HFFc6 (cell line): ENCODE measurements around the gene SMC1B. TPM values are rescaled to one million over a fixed set of nuclear protein-coding genes. Genes with fewer than 3 reads are reported as not detected.
"Not testable (repeated sequence)": the region's sequence is repeated elsewhere in the genome, so short reads cannot be mapped to it uniquely, and the experiment has no call there.

Source experiments
- DNase-seq: peaks from one replicate; pipeline ENCODE4 v3.0.0-alpha.2; 2018
- H3K27ac Mint-ChIP-seq: 2 replicates; pipeline ENCODE4 v1.8.0; 2020; ENCODE audit warnings: mild to moderate bottlenecking, mixed read lengths
- H3K27me3 Mint-ChIP-seq: 2 replicates; pipeline ENCODE4 v1.8.0; 2021; ENCODE audit warnings: mild to moderate bottlenecking, moderate library complexity, mixed read lengths; ENCODE audit not compliant: insufficient read depth
- H3K36me3 Mint-ChIP-seq: 2 replicates; pipeline ENCODE4 v1.8.0; 2021; ENCODE audit warnings: low read depth, mixed read lengths
- H3K4me1 Mint-ChIP-seq: 2 replicates; pipeline ENCODE4 v1.8.0; 2020; ENCODE audit warnings: low read depth, mixed read lengths
- H3K4me3 Mint-ChIP-seq: 2 replicates; pipeline ENCODE4 v1.8.0; 2020; ENCODE audit warnings: mild to moderate bottlenecking, moderate library complexity, mixed read lengths
- H3K9me3 Mint-ChIP-seq: 2 replicates; pipeline ENCODE4 v1.8.0; 2020; ENCODE audit warnings: mild to moderate bottlenecking, mixed read lengths
- total RNA-seq, 6 experiments: library from RNA; stranded (reverse); fragmentation: NEBNext Ultra II Directional; extraction: Animal tissue kit (Norgen Biotek cat#: 25700); gene quantifications; 2 replicates in 1 of 6; 3 replicates in 5 of 6; pipeline ENCODE4 v1.2.3, GENCODE V29; 2021
- TF ChIP-seq, protein P1 (sequence below): fragments of 200-600 bp; sonication (generic); IDR thresholded peaks from 2 replicates; pipeline ENCODE4 v1.5.0; 2021; ENCODE audit warnings: antibody characterized with exemption, mild to moderate bottlenecking

The SMC1B gene
- total RNA-seq, 6 experiments from 2014 or later, result 0.06 TPM; not detected in 5

DNA sequence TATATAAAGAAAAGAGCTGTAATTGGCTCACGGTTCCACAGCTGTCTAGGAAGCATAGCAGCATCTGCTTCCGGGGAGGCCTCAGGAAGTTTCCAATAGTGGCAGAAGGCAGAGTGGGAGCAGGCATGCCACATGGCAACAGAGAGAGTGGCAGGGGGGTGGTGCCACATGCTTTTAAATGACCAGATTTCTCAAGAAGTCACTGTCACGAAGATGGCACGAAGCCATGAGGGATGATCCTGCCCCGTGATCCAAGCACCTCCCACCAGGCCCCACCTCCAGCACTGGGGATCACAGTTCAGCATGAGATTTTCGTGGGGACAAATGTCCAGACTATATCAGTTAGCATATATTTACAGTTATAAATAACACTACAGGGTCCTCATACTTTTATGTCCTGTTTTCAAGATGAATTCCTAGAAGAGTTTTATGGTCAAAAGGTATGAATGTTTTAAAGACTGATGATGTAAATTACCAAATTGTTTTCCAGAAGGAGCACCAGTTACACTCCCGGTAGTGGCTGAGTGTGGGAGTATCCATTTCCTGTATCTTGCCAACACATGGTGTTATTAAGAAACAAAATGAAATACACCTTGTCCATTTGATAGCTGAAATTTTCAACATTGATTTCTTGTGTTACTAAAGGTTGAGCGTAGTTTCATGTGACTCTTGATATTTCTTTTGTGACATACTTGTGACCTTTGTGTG, 84.4 kb downstream of the SMC1B start:
- H3K9me3 Mint-ChIP-seq, result no peaks in the 10 kb centered on the region
- no peak overlapping the region for H3K4me3 Mint-ChIP-seq
- DNase-seq, result no peak
- TF ChIP-seq, protein P1, sequence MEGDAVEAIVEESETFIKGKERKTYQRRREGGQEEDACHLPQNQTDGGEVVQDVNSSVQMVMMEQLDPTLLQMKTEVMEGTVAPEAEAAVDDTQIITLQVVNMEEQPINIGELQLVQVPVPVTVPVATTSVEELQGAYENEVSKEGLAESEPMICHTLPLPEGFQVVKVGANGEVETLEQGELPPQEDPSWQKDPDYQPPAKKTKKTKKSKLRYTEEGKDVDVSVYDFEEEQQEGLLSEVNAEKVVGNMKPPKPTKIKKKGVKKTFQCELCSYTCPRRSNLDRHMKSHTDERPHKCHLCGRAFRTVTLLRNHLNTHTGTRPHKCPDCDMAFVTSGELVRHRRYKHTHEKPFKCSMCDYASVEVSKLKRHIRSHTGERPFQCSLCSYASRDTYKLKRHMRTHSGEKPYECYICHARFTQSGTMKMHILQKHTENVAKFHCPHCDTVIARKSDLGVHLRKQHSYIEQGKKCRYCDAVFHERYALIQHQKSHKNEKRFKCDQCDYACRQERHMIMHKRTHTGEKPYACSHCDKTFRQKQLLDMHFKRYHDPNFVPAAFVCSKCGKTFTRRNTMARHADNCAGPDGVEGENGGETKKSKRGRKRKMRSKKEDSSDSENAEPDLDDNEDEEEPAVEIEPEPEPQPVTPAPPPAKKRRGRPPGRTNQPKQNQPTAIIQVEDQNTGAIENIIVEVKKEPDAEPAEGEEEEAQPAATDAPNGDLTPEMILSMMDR, result no peak
- H3K27ac Mint-ChIP-seq, result no peak overlapping the region
- no peaks in the 10 kb centered on the region for H3K4me1 Mint-ChIP-seq
- H3K27me3 Mint-ChIP-seq, result no peaks in the 10 kb centered on the region
- H3K36me3 Mint-ChIP-seq, result peaks cover 17% of the 10 kb centered on the region

DNA sequence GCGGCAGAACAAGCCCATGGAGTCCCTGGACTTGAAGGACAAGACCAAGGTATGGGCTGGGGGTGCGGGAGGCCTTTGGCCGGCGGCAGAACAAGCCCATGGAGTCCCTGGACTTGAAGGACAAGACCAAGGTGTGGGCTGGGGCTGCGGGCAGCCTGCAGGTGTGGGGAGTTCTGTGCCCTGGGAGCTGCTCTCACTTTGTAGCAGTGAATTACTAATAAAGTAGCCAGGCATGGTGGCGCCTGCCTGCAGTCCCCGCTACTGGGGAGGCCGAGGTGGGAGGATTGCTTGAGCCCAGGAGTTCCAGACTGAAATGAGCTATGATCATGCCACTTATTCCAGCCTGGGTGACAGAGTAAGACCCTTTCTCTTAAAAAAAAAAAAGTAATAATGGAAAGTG, 85.1 kb downstream of the SMC1B start:
- not testable (repeated sequence) for H3K27me3 Mint-ChIP-seq, DNase-seq
- peaks cover 24% of the 10 kb centered on the region for H3K36me3 Mint-ChIP-seq

GRCh38 chr22:45324311-45324711, 89.1 kb downstream of the SMC1B start:
- H3K4me3 Mint-ChIP-seq, result no peak overlapping the region
- TF ChIP-seq, protein P1, result no peak

More for the DNA sequence above, 85.1 kb downstream of the SMC1B start:
- not testable (repeated sequence) for H3K4me3 Mint-ChIP-seq, H3K27ac Mint-ChIP-seq, H3K9me3 Mint-ChIP-seq, H3K4me1 Mint-ChIP-seq

DNA sequence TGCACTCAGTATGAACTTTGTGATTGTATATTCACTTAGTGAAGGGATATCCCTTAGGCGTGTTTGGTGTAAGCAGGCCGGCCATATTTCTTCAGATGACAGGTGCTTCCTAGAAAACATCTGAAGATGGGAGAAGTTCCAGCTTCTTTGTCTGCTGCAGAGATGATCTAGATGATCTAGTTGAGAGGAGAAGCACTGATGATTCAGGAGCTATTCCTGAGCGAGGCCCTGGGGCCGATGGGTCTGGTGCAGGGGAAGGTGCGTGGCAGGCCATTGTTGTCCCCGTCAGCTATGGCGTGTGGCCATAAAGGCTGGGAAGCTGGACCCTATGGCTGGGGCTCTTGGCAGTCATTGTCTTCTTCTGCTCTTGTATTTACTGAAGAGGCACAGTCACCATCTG, 89.7 kb downstream of the SMC1B start:
- Mint-ChIP-seq H3K27me3 (no peaks in the 10 kb centered on the region), H3K9me3 (no peaks in the 10 kb centered on the region), H3K36me3 (peaks cover 26% of the 10 kb centered on the region), H3K4me3 (no peak overlapping the region), H3K27ac (peak overlapping the region; percentile 12; the same call in 1 of the 2 replicates), H3K4me1 (peaks cover 12% of the 10 kb centered on the region)
- no peak for DNase-seq
- TF ChIP-seq, protein P1, result no peak

More at GRCh38 chr22:45324311-45324711, 89.1 kb downstream of the SMC1B start:
- Mint-ChIP-seq H3K4me1 (peaks cover 6% of the 10 kb centered on the region), H3K27me3 (no peaks in the 10 kb centered on the region), H3K36me3 (peaks cover 27% of the 10 kb centered on the region), H3K27ac (no peak overlapping the region), H3K9me3 (no peaks in the 10 kb centered on the region)
- no peak for DNase-seq

- Mint-ChIP-seq H3K27me3 (no peaks in the 10 kb centered on the region), H3K36me3 (peaks cover 26% of the 10 kb centered on the region), H3K4me3 (no peak overlapping the region), H3K9me3 (no peaks in the 10 kb centered on the region), H3K4me1 (peaks cover 19% of the 10 kb centered on the region), H3K27ac (no peak overlapping the region)
- no peak for DNase-seq
- TF ChIP-seq, protein P1, result no peak
Measured at GRCh38 chr22:45322873-45323525, 90.4 kb downstream of the SMC1B start.

GRCh38 chr22:45321827-45322226, 91.6 kb downstream of the SMC1B start:
- Mint-ChIP-seq H3K27me3 (no peaks in the 10 kb centered on the region), H3K9me3 (no peaks in the 10 kb centered on the region), H3K4me1 (peaks cover 25% of the 10 kb centered on the region), H3K4me3 (no peak overlapping the region), H3K27ac (no peak overlapping the region), H3K36me3 (peaks cover 26% of the 10 kb centered on the region)
- TF ChIP-seq, protein P1, result no peak
- no peak for DNase-seq
